Immature natural killer cell (primary cell): ENCODE measurements around the gene ESRRG. TPM values are rescaled to one million over a fixed set of nuclear protein-coding genes. Genes with fewer than 3 reads are reported as not detected.

Source experiments
- DNase-seq, 3 donors: peaks; one replicate each; pipeline ENCODE4 v3.0.0; 2022; ENCODE audit warnings: mixed read lengths in 1 of 3
- H3K27ac Mint-ChIP-seq, 6 donors: one replicate each; pipeline ENCODE4 v1.8.0; 2020; ENCODE audit warnings: mixed read lengths in 6 of 6, mild to moderate bottlenecking in 5 of 6, inconsistent platforms in 4 of 6, moderate library complexity in 3 of 6
- H3K27me3 Mint-ChIP-seq, 3 donors: one replicate each; pipeline ENCODE4 v1.8.0; 2020 to 2021; ENCODE audit warnings: low read depth in 3 of 3, mild to moderate bottlenecking in 3 of 3, mixed read lengths in 3 of 3, moderate library complexity in 3 of 3, inconsistent platforms in 1 of 3
- H3K36me3 Mint-ChIP-seq, 3 donors: one replicate each; pipeline ENCODE4 v1.8.0; 2020; ENCODE audit warnings: mixed read lengths in 3 of 3, inconsistent platforms in 2 of 3, mild to moderate bottlenecking in 2 of 3
- H3K4me1 Mint-ChIP-seq, 2 donors: one replicate each; pipeline ENCODE4 v1.8.0; 2020; ENCODE audit warnings: inconsistent platforms in 2 of 2, mild to moderate bottlenecking in 2 of 2, mixed read lengths in 2 of 2, moderate library complexity in 1 of 2
- H3K4me3 Mint-ChIP-seq, 5 donors: one replicate each; pipeline ENCODE4 v1.8.0; 2020; ENCODE audit warnings: mild to moderate bottlenecking in 5 of 5, mixed read lengths in 5 of 5, inconsistent platforms in 3 of 5, moderate library complexity in 3 of 5
- H3K9me3 Mint-ChIP-seq, 6 donors: one replicate each; pipeline ENCODE4 v1.8.0; 2020; ENCODE audit warnings: mild to moderate bottlenecking in 6 of 6, mixed read lengths in 6 of 6, inconsistent platforms in 4 of 6, moderate library complexity in 3 of 6
- polyA plus RNA-seq, 3 donors: library from polyadenylated mRNA; unstranded; fragments of 300-500 nt; fragmentation: Illumina TruSeq; gene quantifications; one replicate each; pipeline ENCODE4 v1.2.3, GENCODE V29; 2021

Gene ESRRG
- polyA plus RNA-seq, 3 donors from 2014 or later: not detected

GRCh38 chr1:216528816-216529215 lies 194.4 kb downstream of the ESRRG start:
- H3K9me3 Mint-ChIP-seq: peaks cover 3 to 33% (median 10%) of the 10 kb centered on the region in 6 donors
- no peak overlapping the region for H3K27ac Mint-ChIP-seq
- no peaks in the 10 kb centered on the region for H3K27me3 Mint-ChIP-seq
- no peak overlapping the region for H3K4me3 Mint-ChIP-seq
- H3K4me1 Mint-ChIP-seq: peaks cover 0 to 9% of the 10 kb centered on the region in 2 donors
- no peaks in the 10 kb centered on the region for H3K36me3 Mint-ChIP-seq
- no peak for DNase-seq

GRCh38 chr1:216523449-216524190 lies 199.6 kb downstream of the ESRRG start:
- no peak for DNase-seq
- no peaks in the 10 kb centered on the region for H3K4me1 Mint-ChIP-seq
- H3K27ac Mint-ChIP-seq: no peak overlapping the region
- no peaks in the 10 kb centered on the region for H3K27me3 Mint-ChIP-seq
- H3K36me3 Mint-ChIP-seq: no peaks in the 10 kb centered on the region
- H3K4me3 Mint-ChIP-seq: no peak overlapping the region
- H3K9me3 Mint-ChIP-seq: peaks cover 3 to 28% (median 17%) of the 10 kb centered on the region in 6 donors

- DNase-seq: no peak
- Mint-ChIP-seq H3K9me3 (peaks cover 3 to 33% (median 19%) of the 10 kb centered on the region in 6 donors), H3K4me3 (no peak overlapping the region), H3K36me3 (no peaks in the 10 kb centered on the region), H3K4me1 (no peaks in the 10 kb centered on the region), H3K27ac (no peak overlapping the region), H3K27me3 (peaks cover 0 to 2% (median 0%) of the 10 kb centered on the region in 3 donors)
These were observed 200.2 kb downstream of the ESRRG start for GRCh38 chr1:216523043-216523442.

GRCh38 chr1:216521477-216521876 lies 201.8 kb downstream of the ESRRG start:
- peaks cover 0 to 33% (median 14%) of the 10 kb centered on the region in 6 donors for H3K9me3 Mint-ChIP-seq
- H3K27ac Mint-ChIP-seq: no peak overlapping the region
- no peaks in the 10 kb centered on the region for H3K4me1 Mint-ChIP-seq
- no peaks in the 10 kb centered on the region for H3K36me3 Mint-ChIP-seq
- no peak overlapping the region for H3K4me3 Mint-ChIP-seq
- peaks cover 0 to 2% (median 0%) of the 10 kb centered on the region in 3 donors for H3K27me3 Mint-ChIP-seq
- DNase-seq: no peak

- H3K27me3 Mint-ChIP-seq: peaks cover 0 to 2% (median 0%) of the 10 kb centered on the region in 3 donors
These were observed 204.2 kb downstream of the ESRRG start for GRCh38 chr1:216518844-216519627.

GRCh38 chr1:216502528-216503162 lies 220.6 kb downstream of the ESRRG start:
- no peaks in the 10 kb centered on the region for H3K27me3 Mint-ChIP-seq
- H3K4me1 Mint-ChIP-seq: no peaks in the 10 kb centered on the region
- H3K36me3 Mint-ChIP-seq: no peaks in the 10 kb centered on the region
- no peak overlapping the region for H3K4me3 Mint-ChIP-seq
- H3K9me3 Mint-ChIP-seq: peaks cover 5 to 52% (median 10%) of the 10 kb centered on the region in 6 donors
- no peak for DNase-seq
- H3K27ac Mint-ChIP-seq: no peak overlapping the region

More at GRCh38 chr1:216518844-216519627, 204.2 kb downstream of the ESRRG start:
- Mint-ChIP-seq H3K9me3 (peaks cover 1 to 26% (median 12%) of the 10 kb centered on the region in 6 donors), H3K36me3 (no peaks in the 10 kb centered on the region), H3K27ac (no peak overlapping the region), H3K4me1 (no peaks in the 10 kb centered on the region), H3K4me3 (no peak overlapping the region)
- DNase-seq: no peak

GRCh38 chr1:216500273-216500967 lies 222.8 kb downstream of the ESRRG start:
- Mint-ChIP-seq H3K27ac (no peak overlapping the region), H3K36me3 (no peaks in the 10 kb centered on the region), H3K4me3 (no peak overlapping the region), H3K9me3 (peaks cover 4 to 40% (median 10%) of the 10 kb centered on the region in 6 donors), H3K4me1 (no peaks in the 10 kb centered on the region), H3K27me3 (no peaks in the 10 kb centered on the region)
- DNase-seq: no peak

GRCh38 chr1:216499581-216500272 lies 223.5 kb downstream of the ESRRG start:
- Mint-ChIP-seq H3K36me3 (no peaks in the 10 kb centered on the region), H3K4me3 (no peak overlapping the region), H3K4me1 (no peaks in the 10 kb centered on the region), H3K27ac (no peak overlapping the region), H3K27me3 (no peaks in the 10 kb centered on the region), H3K9me3 (peaks cover 4 to 41% (median 12%) of the 10 kb centered on the region in 6 donors)
- no peak for DNase-seq

GRCh38 chr1:216498277-216498676 lies 225.0 kb downstream of the ESRRG start:
- no peak overlapping the region for H3K27ac Mint-ChIP-seq
- no peaks in the 10 kb centered on the region for H3K36me3 Mint-ChIP-seq

GRCh38 chr1:216485042-216485441 lies 238.2 kb downstream of the ESRRG start:
- Mint-ChIP-seq H3K27ac (no peak overlapping the region), H3K9me3 (peaks cover 18 to 40% (median 31%) of the 10 kb centered on the region in 6 donors), H3K4me1 (no peaks in the 10 kb centered on the region), H3K27me3 (peaks cover 2% of the 10 kb centered on the region in 3 donors), H3K4me3 (no peak overlapping the region), H3K36me3 (peaks cover 0 to 5% (median 3%) of the 10 kb centered on the region in 3 donors)
- DNase-seq: no peak

More at GRCh38 chr1:216498277-216498676, 225.0 kb downstream of the ESRRG start:
- no peaks in the 10 kb centered on the region for H3K27me3 Mint-ChIP-seq
- peaks cover 7 to 49% (median 16%) of the 10 kb centered on the region in 6 donors for H3K9me3 Mint-ChIP-seq
- no peak for DNase-seq
- H3K4me3 Mint-ChIP-seq: no peak overlapping the region
- no peaks in the 10 kb centered on the region for H3K4me1 Mint-ChIP-seq

- H3K27ac Mint-ChIP-seq: no peak overlapping the region
- DNase-seq: no peak
- H3K9me3 Mint-ChIP-seq: peaks cover 18 to 47% (median 33%) of the 10 kb centered on the region in 6 donors
- H3K4me1 Mint-ChIP-seq: no peaks in the 10 kb centered on the region
- no peak overlapping the region for H3K4me3 Mint-ChIP-seq
- H3K36me3 Mint-ChIP-seq: peaks cover 0 to 5% (median 3%) of the 10 kb centered on the region in 3 donors
- peaks cover 2% of the 10 kb centered on the region in 3 donors for H3K27me3 Mint-ChIP-seq
These were observed 239.4 kb downstream of the ESRRG start for GRCh38 chr1:216483672-216484401.

- H3K4me3 Mint-ChIP-seq: no peak overlapping the region
- H3K27me3 Mint-ChIP-seq: peaks cover 2% of the 10 kb centered on the region in 3 donors
- no peak for DNase-seq
- H3K27ac Mint-ChIP-seq: no peak overlapping the region
- peaks cover 22 to 58% (median 37%) of the 10 kb centered on the region in 6 donors for H3K9me3 Mint-ChIP-seq
- H3K36me3 Mint-ChIP-seq: peaks cover 0 to 5% (median 3%) of the 10 kb centered on the region in 3 donors
- H3K4me1 Mint-ChIP-seq: no peaks in the 10 kb centered on the region
These were observed 240.6 kb downstream of the ESRRG start for GRCh38 chr1:216482620-216483019.
